ENCODE data around the gene ODC1.

DNA sequence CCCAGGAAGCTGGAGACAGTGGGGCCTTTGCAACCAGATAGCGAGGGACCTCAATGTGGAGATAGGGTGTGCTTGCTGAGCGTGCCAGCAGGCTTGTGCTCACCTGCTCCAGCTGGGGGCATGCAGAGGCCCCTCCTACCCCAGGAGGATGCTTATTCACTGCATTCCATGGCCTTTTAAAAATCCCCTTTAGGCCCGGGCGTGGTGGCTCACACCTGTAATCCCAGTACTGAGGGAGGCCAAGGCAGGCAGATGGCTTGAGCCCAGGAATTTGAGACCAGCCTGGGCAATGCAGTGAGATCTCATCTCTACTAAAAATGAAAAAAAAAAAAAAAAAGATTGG lies 54.5 kb downstream of the ODC1 start:
- TF ChIP-seq, protein P1, sequence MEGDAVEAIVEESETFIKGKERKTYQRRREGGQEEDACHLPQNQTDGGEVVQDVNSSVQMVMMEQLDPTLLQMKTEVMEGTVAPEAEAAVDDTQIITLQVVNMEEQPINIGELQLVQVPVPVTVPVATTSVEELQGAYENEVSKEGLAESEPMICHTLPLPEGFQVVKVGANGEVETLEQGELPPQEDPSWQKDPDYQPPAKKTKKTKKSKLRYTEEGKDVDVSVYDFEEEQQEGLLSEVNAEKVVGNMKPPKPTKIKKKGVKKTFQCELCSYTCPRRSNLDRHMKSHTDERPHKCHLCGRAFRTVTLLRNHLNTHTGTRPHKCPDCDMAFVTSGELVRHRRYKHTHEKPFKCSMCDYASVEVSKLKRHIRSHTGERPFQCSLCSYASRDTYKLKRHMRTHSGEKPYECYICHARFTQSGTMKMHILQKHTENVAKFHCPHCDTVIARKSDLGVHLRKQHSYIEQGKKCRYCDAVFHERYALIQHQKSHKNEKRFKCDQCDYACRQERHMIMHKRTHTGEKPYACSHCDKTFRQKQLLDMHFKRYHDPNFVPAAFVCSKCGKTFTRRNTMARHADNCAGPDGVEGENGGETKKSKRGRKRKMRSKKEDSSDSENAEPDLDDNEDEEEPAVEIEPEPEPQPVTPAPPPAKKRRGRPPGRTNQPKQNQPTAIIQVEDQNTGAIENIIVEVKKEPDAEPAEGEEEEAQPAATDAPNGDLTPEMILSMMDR (optimal IDR thresholded peaks at IDR 0.05 in 1 of 3, IDR thresholded peaks at IDR 0.05 in 1 of 3, conservative IDR thresholded peaks at IDR 0.05 in 1 of 3; ENCODE audit: extremely low read depth in 1 of 3, insufficient read depth in 2 of 3, low read length in 3 of 3), result no peak
- no peak for TF ChIP-seq EZH2 (IDR thresholded peaks at IDR 0.05; ENCODE audit: low read length)
